ENCODE results near the gene MALRD1.

Gene MALRD1

GRCh38 chr10:19048489-19048888 lies at the start of gene MALRD1:
Gene MALRD1, plus strand, starts transcription at chr10:19048801. Its CDS starts 138 bp downstream, at chr10:19048939.
- DNase-seq (ENCODE audit: low spot score): no peak

GRCh38 chr10:19003341-19003740 lies 45.3 kb upstream of the MALRD1 start:
- DNase-seq (ENCODE audit: low spot score): no peak

- no peak for DNase-seq (ENCODE audit: low spot score)
Observed at GRCh38 chr10:19012111-19012510, 36.5 kb upstream of the MALRD1 start.

- DNase-seq (ENCODE audit: low spot score): no peak
Observed at GRCh38 chr10:19014034-19014433, 34.6 kb upstream of the MALRD1 start.

GRCh38 chr10:19014498-19014897 lies 34.1 kb upstream of the MALRD1 start:
- DNase-seq (ENCODE audit: low spot score): no peak

GRCh38 chr10:19017116-19017890 lies 31.3 kb upstream of the MALRD1 start:
- no peak for DNase-seq (ENCODE audit: low spot score)

GRCh38 chr10:19021162-19021561 lies 27.4 kb upstream of the MALRD1 start:
- no peak for DNase-seq (ENCODE audit: low spot score)

- no peak for DNase-seq (ENCODE audit: low spot score)
Observed at GRCh38 chr10:19024611-19025010, 24.0 kb upstream of the MALRD1 start.

GRCh38 chr10:19031763-19032162 lies 16.8 kb upstream of the MALRD1 start:
- no peak for DNase-seq (ENCODE audit: low spot score)

- no peak for DNase-seq (ENCODE audit: low spot score)
Observed at GRCh38 chr10:19033741-19034140, 14.9 kb upstream of the MALRD1 start.

GRCh38 chr10:19041171-19041570 lies 7.4 kb upstream of the MALRD1 start:
- no peak for DNase-seq (ENCODE audit: low spot score)

- DNase-seq (ENCODE audit: low spot score): no peak
Observed at GRCh38 chr10:19043431-19043830, 5.2 kb upstream of the MALRD1 start.

- DNase-seq (ENCODE audit: low spot score): no peak
Observed at GRCh38 chr10:19046679-19047078, 1.9 kb upstream of the MALRD1 start.

GRCh38 chr10:19048891-19049290 lies 290 bp downstream of the MALRD1 start:
- DNase-seq (ENCODE audit: low spot score): no peak

- DNase-seq (ENCODE audit: low spot score): no peak
Observed at GRCh38 chr10:19049567-19049966, 966 bp downstream of the MALRD1 start.

GRCh38 chr10:19054289-19054835 lies 5.8 kb downstream of the MALRD1 start:
- DNase-seq (ENCODE audit: low spot score): no peak

GRCh38 chr10:19058046-19058445 lies 9.4 kb downstream of the MALRD1 start:
- no peak for DNase-seq (ENCODE audit: low spot score)

- no peak for DNase-seq (ENCODE audit: low spot score)
Observed at GRCh38 chr10:19063986-19064385, 15.4 kb downstream of the MALRD1 start.

GRCh38 chr10:19071946-19072345 lies 23.3 kb downstream of the MALRD1 start:
- DNase-seq (ENCODE audit: low spot score): no peak

GRCh38 chr10:19077276-19077675 lies 28.7 kb downstream of the MALRD1 start:
- no peak for DNase-seq (ENCODE audit: low spot score)

GRCh38 chr10:19096501-19097073 lies 48.0 kb downstream of the MALRD1 start:
- no peak for DNase-seq (ENCODE audit: low spot score)

GRCh38 chr10:19097151-19097550 lies 48.5 kb downstream of the MALRD1 start:
- DNase-seq (ENCODE audit: low spot score): no peak

GRCh38 chr10:19098803-19099202 lies 50.2 kb downstream of the MALRD1 start:
- DNase-seq (ENCODE audit: low spot score): no peak

- DNase-seq (ENCODE audit: low spot score): no peak
Observed at GRCh38 chr10:19107406-19107805, 58.8 kb downstream of the MALRD1 start.

All from globus pallidus (tissue), 1 donor.